NCI-H446 (cell line): ENCODE data around the gene AGTPBP1.

ENCODE experiments used
- DNase-seq, 2 experiments: peaks; one replicate each; lab custom pipeline; 2025; lab: John Stamatoyannopoulos, UW

AGTPBP1 gene

GRCh38 chr9:85536514-85536913 lies 205.2 kb downstream of the AGTPBP1 start:
- DNase-seq, result no peak

DNA sequence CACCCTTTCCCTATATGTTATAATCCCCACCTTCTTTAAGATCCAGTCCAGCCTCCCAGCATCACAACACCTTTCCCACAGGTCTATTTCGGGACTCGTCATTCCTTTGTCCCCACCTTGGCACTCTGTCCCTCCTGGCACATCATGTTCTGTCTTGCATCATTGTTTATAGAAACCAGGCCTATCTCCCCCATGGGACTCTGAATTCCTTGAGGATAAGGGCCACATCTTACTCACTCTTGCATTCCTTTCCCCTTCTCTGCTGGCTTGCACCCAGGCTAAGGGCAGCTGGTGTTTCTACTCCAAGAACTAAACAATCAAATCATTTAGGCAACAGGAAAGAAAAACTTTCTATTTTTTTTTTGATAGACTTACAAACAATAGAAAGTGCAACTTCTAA lies 205.7 kb downstream of the AGTPBP1 start:
- no peak for DNase-seq

GRCh38 chr9:85534340-85534739 lies 207.4 kb downstream of the AGTPBP1 start:
- no peak for DNase-seq

GRCh38 chr9:85533538-85533937 lies 208.2 kb downstream of the AGTPBP1 start:
- no peak for DNase-seq

DNA sequence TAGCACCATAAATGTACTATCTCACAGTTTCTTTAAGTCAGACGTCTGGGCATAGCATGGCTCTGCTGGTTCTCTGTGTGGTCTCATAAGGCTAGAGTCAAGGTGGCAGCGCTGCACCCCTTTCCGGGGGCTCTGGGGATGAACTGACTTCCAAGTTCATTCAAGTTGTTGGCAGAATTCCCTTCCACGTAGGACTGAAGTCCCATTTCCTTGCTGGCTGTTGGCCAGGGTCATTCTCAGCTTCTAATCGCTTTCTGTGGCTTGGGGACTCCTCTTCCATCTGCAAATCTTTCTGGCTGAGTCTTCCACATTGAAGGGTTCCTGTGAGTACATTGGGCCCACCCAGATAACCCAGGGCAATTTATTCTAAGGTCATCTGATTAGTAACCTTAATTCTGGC lies 211.0 kb downstream of the AGTPBP1 start:
- no peak for DNase-seq

GRCh38 chr9:85528607-85529006 lies 213.1 kb downstream of the AGTPBP1 start:
- no peak for DNase-seq

- no peak for DNase-seq
These were observed 213.6 kb downstream of the AGTPBP1 start for GRCh38 chr9:85528142-85528541.

DNA sequence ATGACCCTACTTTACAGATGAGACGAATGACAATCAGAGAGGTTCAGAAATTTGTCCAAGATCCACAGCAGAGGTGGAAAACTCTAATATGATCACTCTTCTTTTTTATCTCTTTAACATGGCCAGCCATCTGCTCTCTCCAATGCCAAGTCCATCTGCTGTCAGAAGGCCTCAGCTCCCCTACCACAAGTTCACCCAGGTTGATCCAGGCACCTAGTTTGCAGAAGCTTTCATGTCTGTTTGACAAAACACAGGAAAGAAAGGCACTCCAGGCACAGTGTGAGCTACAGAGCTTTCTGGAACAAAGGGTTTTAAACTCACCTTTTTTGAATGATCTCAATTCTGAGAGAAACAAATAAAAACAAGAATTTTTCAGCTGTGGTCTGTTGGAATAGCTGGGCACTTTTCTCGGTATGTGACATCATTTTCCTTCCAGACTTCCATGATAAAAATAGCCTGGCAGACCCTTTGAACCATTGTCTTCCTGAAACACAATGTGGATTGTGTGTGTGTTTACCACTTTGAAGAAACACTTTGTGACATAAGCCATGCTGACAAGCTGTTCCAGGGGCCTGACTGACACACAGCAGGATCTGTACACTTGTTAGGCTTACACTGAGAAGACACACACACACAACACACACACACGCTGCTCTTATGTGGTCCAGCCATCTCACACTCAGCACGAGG lies 214.3 kb downstream of the AGTPBP1 start:
- DNase-seq, result no peak

DNA sequence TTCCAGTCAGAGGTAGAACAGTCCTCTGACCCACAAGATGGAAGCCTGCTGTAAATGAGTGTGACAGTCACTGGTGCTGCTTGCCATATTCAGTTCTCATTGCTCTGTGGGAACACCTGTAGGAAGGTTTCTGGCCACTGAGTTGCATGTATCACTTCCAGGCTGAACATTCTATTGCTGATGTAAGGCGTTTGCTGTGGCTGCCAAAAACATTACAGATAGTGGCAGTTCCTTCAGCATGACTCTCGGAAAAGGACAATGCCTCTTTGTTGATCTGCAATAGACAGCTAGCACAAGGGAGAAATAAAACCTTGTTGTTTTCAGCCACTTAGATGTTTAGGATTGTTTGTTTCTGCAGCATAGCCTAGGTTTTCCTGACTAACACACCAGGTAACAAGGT lies 217.2 kb downstream of the AGTPBP1 start:
- no peak for DNase-seq

- DNase-seq, result no peak
These were observed 218.6 kb downstream of the AGTPBP1 start for GRCh38 chr9:85523202-85523601.

- no peak for DNase-seq
These were observed 219.2 kb downstream of the AGTPBP1 start for GRCh38 chr9:85522459-85523092.

DNA sequence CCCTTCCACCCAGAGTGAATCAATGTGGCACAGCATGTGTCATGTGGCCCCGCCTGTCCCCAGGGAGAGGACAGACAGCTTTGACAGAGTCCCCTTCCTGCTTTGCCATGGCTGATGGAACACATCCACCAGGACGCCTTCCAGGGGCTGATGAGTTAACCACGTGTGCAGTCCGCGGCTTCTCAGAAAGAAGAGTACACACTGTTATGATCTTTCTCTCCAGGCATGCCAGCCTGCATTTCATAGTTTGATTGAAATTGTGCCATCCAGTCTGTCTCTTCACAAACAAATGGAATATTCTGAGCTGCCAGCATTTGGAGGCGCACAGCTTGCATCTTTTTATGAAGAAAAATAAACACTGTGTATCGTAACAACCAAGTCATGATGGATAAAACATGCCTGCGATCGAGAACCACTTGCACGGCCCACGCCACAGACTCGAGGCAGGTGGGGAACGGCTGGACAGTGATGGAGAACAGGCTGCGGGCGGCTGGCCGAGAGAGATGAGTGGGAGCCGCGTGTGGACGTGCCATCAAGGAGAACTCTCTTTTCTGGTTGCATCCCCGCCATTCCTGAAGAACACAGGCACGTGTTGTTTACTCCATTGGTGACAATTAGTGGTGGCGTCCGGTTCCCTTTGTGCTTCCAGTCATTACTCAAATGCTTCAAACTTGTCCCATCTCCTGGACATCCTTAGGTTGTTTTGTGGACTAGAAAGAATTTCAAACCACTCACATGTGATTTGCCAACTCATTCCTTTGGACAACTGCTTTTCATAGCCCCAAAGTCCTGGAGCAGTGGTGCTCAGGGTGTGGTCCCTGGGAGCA lies 220.2 kb downstream of the AGTPBP1 start:
- DNase-seq, result peak in 1 of 2 experiments; percentile 5

- DNase-seq, result no peak
These were observed 224.6 kb downstream of the AGTPBP1 start for GRCh38 chr9:85516976-85517637.

- DNase-seq, result no peak
These were observed 225.3 kb downstream of the AGTPBP1 start for GRCh38 chr9:85516455-85516854.

DNA sequence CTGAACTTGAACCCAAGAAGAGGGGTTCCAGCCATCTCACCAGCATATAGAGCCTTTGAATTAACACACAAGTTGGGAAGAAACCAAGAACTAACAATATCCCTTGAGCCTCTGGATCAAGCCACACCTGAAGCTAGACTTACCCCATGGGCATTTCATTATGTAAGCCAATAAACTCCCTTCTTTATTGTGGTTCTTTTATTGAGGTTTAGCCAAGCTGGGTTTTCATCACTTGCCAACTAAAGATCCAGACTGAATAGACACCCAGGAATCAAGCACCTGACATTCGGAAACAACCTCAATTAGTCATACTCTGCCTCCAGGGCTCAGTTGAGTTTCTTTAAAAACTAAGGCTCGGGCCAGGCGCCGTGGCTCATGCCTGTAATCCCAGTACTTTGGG lies 226.7 kb downstream of the AGTPBP1 start:
- DNase-seq, result no peak

- DNase-seq, result no peak
These were observed 227.5 kb downstream of the AGTPBP1 start for GRCh38 chr9:85514256-85514655.

- no peak for DNase-seq
These were observed 230.0 kb downstream of the AGTPBP1 start for GRCh38 chr9:85511746-85512145.

- DNase-seq, result peak in 1 of 2 experiments; percentile 7
These were observed 230.8 kb downstream of the AGTPBP1 start for GRCh38 chr9:85510830-85511504.

DNA sequence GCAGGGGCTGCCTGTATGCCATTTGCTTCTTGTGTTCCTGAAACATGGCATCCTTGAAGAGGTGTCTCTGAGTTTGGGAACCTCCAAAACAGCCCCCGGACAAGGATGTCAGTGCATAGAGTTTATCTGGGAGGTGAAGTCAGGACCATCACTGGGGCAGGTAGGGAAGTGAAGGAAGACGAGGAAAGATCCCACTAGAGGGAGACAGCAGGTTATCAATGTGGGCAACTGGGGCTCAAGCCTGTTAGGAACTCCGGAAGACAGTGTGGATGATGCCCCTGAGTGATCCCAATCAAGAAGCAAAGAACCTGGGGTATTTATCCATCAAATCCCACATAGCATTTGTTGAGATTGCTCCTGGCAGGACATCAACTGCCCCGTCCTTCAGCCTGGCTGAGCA lies 233.1 kb downstream of the AGTPBP1 start:
- no peak for DNase-seq

GRCh38 chr9:85505612-85506011 lies 236.1 kb downstream of the AGTPBP1 start:
- no peak for DNase-seq

GRCh38 chr9:85502815-85503655 lies 238.7 kb downstream of the AGTPBP1 start:
- DNase-seq, result no peak
